Activated B cell treated with CpG ODN at 0.5 μM for 24 hours (primary cell): Measurements from ENCODE around the gene EPB41L2. TPM values are rescaled to one million over a fixed set of nuclear protein-coding genes. Genes with fewer than 3 reads are reported as not detected.

Source experiments
- ATAC-seq: fragments of 200-7000 bp; cut with Tn5 transposase; one replicate; pipeline ENCODE4 v1.10.0; 2021; ENCODE audit warnings: low read depth, mild to moderate bottlenecking, moderate library complexity
- CTCF ChIA-PET: fragments of 350-600 bp; sonication (Branson Sonifier 250); formaldehyde crosslinking; loops from one replicate; lab custom pipeline; 2021; ENCODE audit warnings: antibody characterized with exemption; lab: Charles Lee
- POLR2A ChIA-PET: fragments of 350-600 bp; sonication (Branson Sonifier 250); formaldehyde crosslinking; loops from one replicate; lab custom pipeline; 2021; ENCODE audit warnings: antibody characterized with exemption; lab: Charles Lee
- DNase-seq: peaks from one replicate; pipeline ENCODE4 v3.0.0; 2022
- H3K27ac Mint-ChIP-seq: one replicate; pipeline ENCODE4 v1.8.0; 2020; ENCODE audit warnings: mixed read lengths
- H3K27me3 Mint-ChIP-seq: one replicate; pipeline ENCODE4 v1.8.0; 2021; ENCODE audit warnings: mixed read lengths
- H3K36me3 Mint-ChIP-seq: one replicate; pipeline ENCODE4 v1.8.0; 2021; ENCODE audit warnings: low read depth, mixed read lengths
- H3K4me1 Mint-ChIP-seq: one replicate; pipeline ENCODE4 v1.8.0; 2021; ENCODE audit warnings: mixed read lengths
- H3K4me3 Mint-ChIP-seq: one replicate; pipeline ENCODE4 v1.8.0; 2020; ENCODE audit warnings: mild to moderate bottlenecking, mixed read lengths
- H3K9me3 Mint-ChIP-seq: one replicate; pipeline ENCODE4 v1.8.0; 2020; ENCODE audit warnings: mixed read lengths
- intact Hi-C: fragments of 100-400 bp; cut with micrococcal nuclease; formaldehyde crosslinking; loops from one replicate; pipeline ENCODE4 v1.15.1; 2024
- total RNA-seq: library from RNA; stranded (reverse); gene quantifications from 2 replicates; pipeline ENCODE4 v1.2.3, GENCODE V29; 2022
- TF ChIP-seq, protein P1 (sequence below): fragments of 200-600 bp; IDR thresholded peaks from one replicate; pipeline ENCODE4 v1.8.0; 2022; ENCODE audit warnings: antibody characterized with exemption, mild to moderate bottlenecking

EPB41L2 gene
- total RNA-seq, 1 donor from 2014 or later, result 62.8 TPM

DNA sequence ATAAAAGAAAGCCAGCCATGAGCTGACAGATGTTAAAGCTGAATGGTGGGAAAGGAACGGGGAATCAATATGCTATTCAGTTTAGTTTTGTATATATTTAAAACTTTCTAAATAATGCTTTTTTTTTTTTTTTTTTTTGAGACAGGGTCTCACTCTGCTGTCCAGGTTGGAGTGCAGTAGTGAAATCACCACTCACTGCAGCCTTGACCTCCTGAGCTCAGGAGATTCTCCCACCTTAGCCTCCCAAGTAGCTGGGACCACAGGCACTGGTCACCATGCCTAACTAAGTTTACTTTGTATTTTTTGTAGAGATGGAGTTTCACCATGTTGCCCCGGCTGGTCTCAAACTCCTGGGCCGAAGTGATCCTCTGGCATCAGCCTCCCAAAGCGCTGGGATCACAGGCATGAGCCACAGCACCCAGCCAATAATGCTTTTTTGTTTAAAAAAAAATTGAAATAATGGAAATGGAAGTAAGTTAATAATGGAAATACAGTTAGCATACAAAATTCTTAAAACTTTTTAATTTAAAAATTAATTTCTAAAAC is 19.1 kb downstream of the EPB41L2 start:
- Mint-ChIP-seq H3K36me3 (peaks cover 3% of the 10 kb centered on the region), H3K4me1 (no peaks in the 10 kb centered on the region), H3K4me3 (no peak overlapping the region), H3K27me3 (no peaks in the 10 kb centered on the region), H3K27ac (no peak overlapping the region), H3K9me3 (no peaks in the 10 kb centered on the region)
- ATAC-seq (no peak), DNase-seq (no peak)
- TF ChIP-seq, protein P1, sequence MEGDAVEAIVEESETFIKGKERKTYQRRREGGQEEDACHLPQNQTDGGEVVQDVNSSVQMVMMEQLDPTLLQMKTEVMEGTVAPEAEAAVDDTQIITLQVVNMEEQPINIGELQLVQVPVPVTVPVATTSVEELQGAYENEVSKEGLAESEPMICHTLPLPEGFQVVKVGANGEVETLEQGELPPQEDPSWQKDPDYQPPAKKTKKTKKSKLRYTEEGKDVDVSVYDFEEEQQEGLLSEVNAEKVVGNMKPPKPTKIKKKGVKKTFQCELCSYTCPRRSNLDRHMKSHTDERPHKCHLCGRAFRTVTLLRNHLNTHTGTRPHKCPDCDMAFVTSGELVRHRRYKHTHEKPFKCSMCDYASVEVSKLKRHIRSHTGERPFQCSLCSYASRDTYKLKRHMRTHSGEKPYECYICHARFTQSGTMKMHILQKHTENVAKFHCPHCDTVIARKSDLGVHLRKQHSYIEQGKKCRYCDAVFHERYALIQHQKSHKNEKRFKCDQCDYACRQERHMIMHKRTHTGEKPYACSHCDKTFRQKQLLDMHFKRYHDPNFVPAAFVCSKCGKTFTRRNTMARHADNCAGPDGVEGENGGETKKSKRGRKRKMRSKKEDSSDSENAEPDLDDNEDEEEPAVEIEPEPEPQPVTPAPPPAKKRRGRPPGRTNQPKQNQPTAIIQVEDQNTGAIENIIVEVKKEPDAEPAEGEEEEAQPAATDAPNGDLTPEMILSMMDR, result no peak
- ChIA-PET CTCF (no interaction called here), POLR2A (no interaction called here)
- intact Hi-C loops, result no loop called here

DNA sequence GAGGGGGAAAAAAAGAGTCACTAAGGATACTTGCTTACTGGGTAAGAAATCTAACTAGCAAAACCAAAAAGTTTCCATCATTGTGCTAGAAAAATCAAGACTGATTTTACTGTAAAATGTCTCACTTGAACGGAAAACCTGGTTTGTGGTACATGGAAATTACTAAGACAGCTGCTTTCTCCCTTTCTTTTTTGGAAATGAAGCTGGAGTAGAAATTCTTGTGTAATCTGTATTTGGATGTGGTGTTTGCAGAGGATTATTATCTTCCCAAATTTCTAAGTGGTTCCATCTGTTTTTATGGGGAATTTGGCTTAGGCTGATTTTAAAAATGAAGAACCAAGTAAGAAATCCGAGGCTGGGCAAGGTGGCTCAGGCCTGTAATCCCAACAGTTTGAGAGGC is 20.4 kb downstream of the EPB41L2 start:
- TF ChIP-seq, protein P1, result no peak
- Mint-ChIP-seq H3K36me3 (peaks cover 2% of the 10 kb centered on the region), H3K4me3 (no peak overlapping the region), H3K9me3 (no peaks in the 10 kb centered on the region), H3K27ac (no peak overlapping the region), H3K4me1 (no peaks in the 10 kb centered on the region), H3K27me3 (no peaks in the 10 kb centered on the region)
- ATAC-seq (no peak), DNase-seq (no peak)
- intact Hi-C loops, result no loop called here
- POLR2A ChIA-PET, result no interaction called here
- CTCF ChIA-PET, result no interaction called here

DNA sequence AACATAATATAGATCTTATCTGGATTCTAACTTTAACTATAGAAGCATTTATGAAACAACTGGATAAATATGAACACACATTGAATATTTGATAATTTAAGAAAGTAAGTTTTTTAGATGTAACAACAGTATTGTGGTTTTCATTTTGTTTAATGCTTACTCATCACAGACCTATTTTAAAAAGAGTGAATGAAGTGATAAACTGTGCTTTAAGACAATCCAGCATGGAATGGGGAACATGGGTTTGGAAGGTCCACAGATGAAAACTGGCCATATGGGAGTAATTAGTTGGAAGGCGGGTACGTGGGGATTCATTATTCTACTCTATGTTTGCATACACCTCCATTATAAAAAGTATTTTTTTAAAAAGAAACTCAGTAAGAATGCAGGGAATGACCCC is 21.2 kb downstream of the EPB41L2 start:
- no peaks in the 10 kb centered on the region for H3K27me3 Mint-ChIP-seq
- no peak for ATAC-seq
- H3K27ac Mint-ChIP-seq, result no peak overlapping the region
- H3K9me3 Mint-ChIP-seq, result no peaks in the 10 kb centered on the region
- H3K4me1 Mint-ChIP-seq, result no peaks in the 10 kb centered on the region
- TF ChIP-seq, protein P1, result no peak
- intact Hi-C loops, result no loop called here
- peaks cover 2% of the 10 kb centered on the region for H3K36me3 Mint-ChIP-seq
- CTCF ChIA-PET, result no interaction called here
- POLR2A ChIA-PET, result no interaction called here
- H3K4me3 Mint-ChIP-seq, result no peak overlapping the region
- DNase-seq, result no peak

DNA sequence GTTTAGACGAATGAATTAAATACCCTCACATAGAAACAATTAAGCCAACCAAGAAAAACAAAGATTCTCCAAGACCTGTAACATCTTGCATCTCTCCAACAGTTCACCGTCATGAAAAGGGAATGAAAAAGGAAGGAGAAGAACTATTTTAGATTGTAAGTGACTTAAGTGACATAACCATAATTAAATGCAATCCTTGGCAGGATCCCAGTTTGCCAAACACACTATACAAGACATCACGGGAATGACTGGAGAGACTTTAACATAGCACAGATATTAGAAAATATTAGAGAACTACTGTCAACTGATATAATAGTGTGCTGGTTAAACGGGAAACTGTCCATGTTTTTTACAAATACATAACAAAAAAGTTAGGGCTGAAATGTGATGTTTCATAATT is 22.2 kb downstream of the EPB41L2 start:
- ATAC-seq (no peak), DNase-seq (no peak)
- CTCF ChIA-PET, result no interaction called here
- no peaks in the 10 kb centered on the region for H3K9me3 Mint-ChIP-seq
- POLR2A ChIA-PET, result no interaction called here
- H3K4me1 Mint-ChIP-seq, result no peaks in the 10 kb centered on the region
- intact Hi-C loops, result no loop called here
- no peaks in the 10 kb centered on the region for H3K27me3 Mint-ChIP-seq
- no peak overlapping the region for H3K27ac Mint-ChIP-seq
- TF ChIP-seq, protein P1, result no peak
- no peak overlapping the region for H3K4me3 Mint-ChIP-seq
- peaks cover 2% of the 10 kb centered on the region for H3K36me3 Mint-ChIP-seq

DNA sequence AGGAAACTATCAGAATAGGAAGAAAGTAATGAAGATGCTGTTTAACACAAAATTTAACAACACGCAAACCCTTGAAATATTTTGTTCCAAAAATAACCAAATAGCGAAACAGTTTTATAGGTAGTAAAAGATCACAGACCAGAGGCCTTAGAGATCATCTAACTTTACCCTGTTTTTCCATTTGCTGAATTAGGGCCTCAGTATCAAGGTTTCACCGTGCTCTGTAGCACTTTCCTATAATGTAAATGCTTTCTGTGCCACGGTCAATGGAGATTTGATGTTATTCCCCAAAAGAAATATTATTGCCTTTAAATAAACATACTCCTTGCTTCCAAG is 23.7 kb downstream of the EPB41L2 start:
- ATAC-seq, result no peak
- TF ChIP-seq, protein P1, result no peak
- Mint-ChIP-seq H3K9me3 (no peaks in the 10 kb centered on the region), H3K27me3 (no peaks in the 10 kb centered on the region), H3K4me1 (no peaks in the 10 kb centered on the region), H3K4me3 (no peak overlapping the region), H3K27ac (no peak overlapping the region), H3K36me3 (peaks cover 2% of the 10 kb centered on the region)
- POLR2A ChIA-PET, result no interaction called here
- intact Hi-C loops, result no loop called here
- CTCF ChIA-PET, result no interaction called here
- DNase-seq, result no peak
